T1000 (cell line): Measurements from ENCODE around the gene APIP.

ENCODE experiments used
- DNase-seq: peaks from one replicate; lab custom pipeline; 2025; ENCODE audit warnings: mixed read lengths; lab: John Stamatoyannopoulos, UW

Gene APIP

DNA sequence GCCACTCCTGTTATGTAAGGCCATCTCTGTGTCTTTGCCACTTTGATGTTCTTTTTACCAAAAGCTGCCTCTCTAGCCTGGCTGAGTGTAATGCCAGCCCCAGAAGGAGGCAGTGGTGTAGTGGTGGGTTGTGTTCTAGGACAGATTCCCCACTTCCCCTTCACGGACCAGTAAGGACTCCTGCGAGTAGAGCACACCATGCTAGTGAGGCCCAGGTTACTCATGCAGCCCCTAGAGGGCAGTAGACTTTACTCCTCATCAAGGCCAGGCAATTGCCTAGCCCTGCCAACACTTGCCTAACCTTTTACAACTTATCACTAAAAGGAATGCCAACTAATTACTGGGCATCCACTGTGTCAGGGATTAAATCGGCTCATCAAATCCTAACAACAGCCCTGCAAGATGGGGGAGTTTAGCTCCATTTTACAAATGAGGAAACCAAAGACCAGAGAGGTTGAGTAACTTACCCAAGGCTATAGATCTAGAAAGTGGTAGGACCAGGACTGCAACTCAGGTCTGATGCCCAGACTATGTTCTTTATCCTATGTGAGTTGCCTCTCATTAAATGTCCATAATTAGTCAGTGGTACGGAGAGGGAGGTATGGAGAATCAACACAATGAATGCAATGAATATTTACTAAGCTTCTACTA, 75.3 kb downstream of the APIP start:
- no peak for DNase-seq

DNA sequence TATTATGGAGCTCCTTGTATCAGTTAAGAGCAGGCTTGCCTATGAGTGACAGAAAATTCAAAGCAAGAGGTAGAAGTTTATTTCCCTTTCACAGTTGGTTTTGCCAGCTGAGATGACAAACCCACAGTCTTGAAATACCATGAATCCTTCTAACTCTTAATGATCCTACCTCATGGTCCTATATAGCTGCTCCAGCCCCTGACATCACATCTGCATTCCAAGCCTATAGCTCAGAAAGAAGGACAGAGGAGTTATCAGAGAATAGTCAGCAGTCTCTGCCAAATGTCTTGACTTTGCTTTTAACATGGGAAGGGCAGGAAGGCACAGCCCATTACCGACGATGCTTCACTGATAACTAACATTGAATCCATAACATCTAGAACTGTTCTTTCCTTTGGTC, 76.2 kb downstream of the APIP start:
- DNase-seq: no peak

DNA sequence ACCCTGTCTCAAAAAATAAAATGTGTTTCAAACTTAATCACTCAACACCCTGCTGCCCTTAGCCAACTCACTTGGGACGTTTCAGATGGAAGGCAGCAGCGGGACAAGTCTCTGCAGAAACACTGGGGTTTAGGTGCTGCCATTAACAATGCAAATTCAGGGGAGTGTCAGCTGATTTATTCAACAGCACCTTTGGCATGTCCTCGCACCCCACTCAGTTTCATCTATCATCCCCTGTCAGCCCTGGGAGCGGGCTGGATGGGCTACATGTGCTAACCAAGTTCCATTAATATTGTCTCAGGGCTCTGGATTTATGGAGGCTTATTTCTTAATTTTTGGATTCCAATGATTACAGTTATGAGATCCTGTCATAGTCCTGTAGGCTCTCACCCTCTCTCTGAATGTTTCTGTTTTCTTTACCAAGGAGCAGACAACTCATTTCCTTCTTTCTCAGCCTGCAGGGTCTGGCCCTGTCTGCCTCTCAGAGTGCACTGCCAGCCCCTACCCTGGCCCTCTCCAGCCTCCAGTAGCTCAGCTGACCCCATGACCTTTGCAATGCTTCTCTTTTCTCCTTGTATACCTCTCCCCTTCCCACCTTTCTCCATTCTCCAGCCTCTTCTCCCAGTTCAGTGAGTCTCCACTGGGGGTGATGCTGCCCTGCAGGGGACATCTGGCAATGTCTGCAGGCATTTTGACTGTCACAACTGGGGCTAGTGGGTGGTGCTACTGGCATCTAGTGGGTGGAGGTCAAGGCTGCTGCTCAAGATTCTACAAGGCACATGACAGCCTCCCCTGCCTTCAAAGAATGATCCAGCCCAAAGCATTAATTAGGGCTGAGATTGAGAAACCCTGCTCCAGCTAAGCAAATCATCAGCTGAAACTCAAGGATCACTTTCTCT, 79.0 kb downstream of the APIP start:
- no peak for DNase-seq

DNA sequence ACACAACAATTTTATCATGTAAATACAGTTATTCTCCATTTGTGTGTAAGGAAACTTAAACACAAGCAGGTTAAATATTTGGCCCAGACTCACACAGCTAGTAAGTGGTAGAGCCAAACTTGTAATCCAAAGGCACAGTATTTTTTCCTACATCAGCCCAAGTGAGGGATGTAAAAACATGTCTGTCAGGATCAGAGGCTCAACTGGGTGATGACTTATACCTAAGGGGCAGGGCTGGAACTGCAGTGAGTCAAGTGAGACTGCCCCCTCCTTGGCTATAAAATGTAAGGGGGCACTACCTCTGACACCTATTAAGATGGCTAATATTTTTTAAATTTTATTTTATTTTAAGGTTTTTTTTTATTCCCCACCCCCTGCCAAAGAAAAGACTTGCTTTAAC, 82.6 kb downstream of the APIP start:
- DNase-seq: no peak
